ENCODE results near the gene CLEC2D. TPM values are rescaled to one million over a fixed set of nuclear protein-coding genes. Genes with fewer than 3 reads are reported as not detected.

Gene CLEC2D
- total RNA-seq, 1 donor from 2014 or later, result 18.9 TPM

DNA sequence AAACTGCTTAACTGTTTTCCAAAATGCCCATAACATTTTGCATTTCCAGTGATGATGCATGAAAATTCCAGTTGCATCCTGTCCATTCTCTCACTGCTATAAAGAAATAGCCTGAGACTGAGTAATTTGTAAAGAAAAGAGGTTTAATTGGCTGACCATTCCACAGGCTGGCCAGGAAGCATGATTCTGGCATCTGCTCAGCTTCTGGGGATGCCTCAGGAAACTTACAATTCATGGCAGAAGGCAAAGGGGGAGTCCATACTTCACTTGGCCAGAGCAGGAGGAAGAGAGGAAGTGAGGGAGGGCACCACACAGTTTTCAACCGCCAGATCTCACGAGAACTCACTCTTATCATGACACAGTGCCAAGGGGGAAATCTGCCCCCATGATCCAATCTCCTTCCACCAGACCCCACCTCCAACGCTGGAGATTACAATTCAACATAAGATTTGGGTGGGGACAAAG lies 18.2 kb upstream of the CLEC2D start:
- peak overlapping the region; percentile 62 for H3K4me3 Mint-ChIP-seq (ENCODE audit: unreplicated experiment)
- peaks cover 20% of the 10 kb centered on the region for H3K36me3 Mint-ChIP-seq (ENCODE audit: low read depth, unreplicated experiment)
- peaks cover 58% of the 10 kb centered on the region for H3K4me1 Mint-ChIP-seq (ENCODE audit: unreplicated experiment)
- H3K9me3 Mint-ChIP-seq (ENCODE audit: unreplicated experiment), result no peaks in the 10 kb centered on the region
- H3K27ac Mint-ChIP-seq (ENCODE audit: unreplicated experiment), result peak overlapping the region; percentile 88
- TF ChIP-seq, protein P1, sequence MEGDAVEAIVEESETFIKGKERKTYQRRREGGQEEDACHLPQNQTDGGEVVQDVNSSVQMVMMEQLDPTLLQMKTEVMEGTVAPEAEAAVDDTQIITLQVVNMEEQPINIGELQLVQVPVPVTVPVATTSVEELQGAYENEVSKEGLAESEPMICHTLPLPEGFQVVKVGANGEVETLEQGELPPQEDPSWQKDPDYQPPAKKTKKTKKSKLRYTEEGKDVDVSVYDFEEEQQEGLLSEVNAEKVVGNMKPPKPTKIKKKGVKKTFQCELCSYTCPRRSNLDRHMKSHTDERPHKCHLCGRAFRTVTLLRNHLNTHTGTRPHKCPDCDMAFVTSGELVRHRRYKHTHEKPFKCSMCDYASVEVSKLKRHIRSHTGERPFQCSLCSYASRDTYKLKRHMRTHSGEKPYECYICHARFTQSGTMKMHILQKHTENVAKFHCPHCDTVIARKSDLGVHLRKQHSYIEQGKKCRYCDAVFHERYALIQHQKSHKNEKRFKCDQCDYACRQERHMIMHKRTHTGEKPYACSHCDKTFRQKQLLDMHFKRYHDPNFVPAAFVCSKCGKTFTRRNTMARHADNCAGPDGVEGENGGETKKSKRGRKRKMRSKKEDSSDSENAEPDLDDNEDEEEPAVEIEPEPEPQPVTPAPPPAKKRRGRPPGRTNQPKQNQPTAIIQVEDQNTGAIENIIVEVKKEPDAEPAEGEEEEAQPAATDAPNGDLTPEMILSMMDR (IDR thresholded peaks at IDR 0.05; ENCODE audit: unreplicated experiment), result no peak
- no peak for DNase-seq (ENCODE audit: low spot score)
- peaks cover 7% of the 10 kb centered on the region for H3K27me3 Mint-ChIP-seq (ENCODE audit: unreplicated experiment)

DNA sequence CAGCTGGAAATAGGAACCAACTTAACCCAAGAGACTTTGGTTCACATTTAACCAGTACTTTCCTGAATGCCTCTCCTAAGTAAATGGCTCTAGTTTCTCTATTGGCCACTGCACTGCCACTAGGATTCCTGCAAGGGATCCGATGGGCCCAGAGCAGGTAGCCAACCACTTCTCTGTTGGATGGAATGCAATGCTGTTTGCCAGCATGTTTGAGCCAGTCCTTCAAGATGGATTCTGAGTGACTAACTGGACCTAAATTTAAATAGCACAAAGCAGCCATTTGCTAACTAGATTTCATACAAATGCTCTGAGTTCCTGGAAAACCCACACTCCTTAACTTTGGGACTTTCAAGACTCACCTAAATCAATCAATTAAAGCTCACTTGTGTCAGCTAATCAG lies 9.5 kb upstream of the CLEC2D start:
- TF ChIP-seq, protein P1 (IDR thresholded peaks at IDR 0.05; ENCODE audit: unreplicated experiment), result no peak
- Mint-ChIP-seq H3K27ac (ENCODE audit: unreplicated experiment) (no peak overlapping the region), H3K4me3 (ENCODE audit: unreplicated experiment) (no peak overlapping the region), H3K9me3 (ENCODE audit: unreplicated experiment) (no peaks in the 10 kb centered on the region), H3K27me3 (ENCODE audit: unreplicated experiment) (no peaks in the 10 kb centered on the region), H3K4me1 (ENCODE audit: unreplicated experiment) (peaks cover under 1% of the 10 kb centered on the region), H3K36me3 (ENCODE audit: low read depth, unreplicated experiment) (peaks cover 61% of the 10 kb centered on the region)
- DNase-seq (ENCODE audit: low spot score), result no peak

DNA sequence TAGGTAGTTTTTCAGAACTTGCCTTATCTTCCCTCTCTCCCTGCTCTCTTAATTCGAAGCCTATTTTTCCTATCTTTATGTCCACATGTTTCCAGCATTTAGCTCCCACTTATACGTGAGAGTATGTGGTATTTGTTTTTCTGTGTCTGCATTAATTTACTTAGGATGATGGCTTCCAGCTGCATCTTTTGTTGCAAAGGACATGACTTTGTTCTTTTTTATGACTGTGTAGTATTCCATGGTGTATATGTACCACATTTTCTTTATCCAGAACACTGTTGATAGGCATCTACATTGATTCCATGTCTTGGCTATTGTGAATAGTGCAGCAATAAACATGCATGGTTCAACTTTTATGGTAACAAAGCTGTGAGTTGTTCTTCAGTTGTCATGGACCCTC lies 7.8 kb upstream of the CLEC2D start:
- Mint-ChIP-seq H3K27me3 (ENCODE audit: unreplicated experiment) (no peaks in the 10 kb centered on the region), H3K9me3 (ENCODE audit: unreplicated experiment) (no peaks in the 10 kb centered on the region), H3K4me1 (ENCODE audit: unreplicated experiment) (no peaks in the 10 kb centered on the region), H3K27ac (ENCODE audit: unreplicated experiment) (no peak overlapping the region), H3K36me3 (ENCODE audit: low read depth, unreplicated experiment) (peaks cover 63% of the 10 kb centered on the region), H3K4me3 (ENCODE audit: unreplicated experiment) (peak overlapping the region; percentile 63)
- TF ChIP-seq, protein P1 (IDR thresholded peaks at IDR 0.05; ENCODE audit: unreplicated experiment), result no peak
- no peak for DNase-seq (ENCODE audit: low spot score)

DNA sequence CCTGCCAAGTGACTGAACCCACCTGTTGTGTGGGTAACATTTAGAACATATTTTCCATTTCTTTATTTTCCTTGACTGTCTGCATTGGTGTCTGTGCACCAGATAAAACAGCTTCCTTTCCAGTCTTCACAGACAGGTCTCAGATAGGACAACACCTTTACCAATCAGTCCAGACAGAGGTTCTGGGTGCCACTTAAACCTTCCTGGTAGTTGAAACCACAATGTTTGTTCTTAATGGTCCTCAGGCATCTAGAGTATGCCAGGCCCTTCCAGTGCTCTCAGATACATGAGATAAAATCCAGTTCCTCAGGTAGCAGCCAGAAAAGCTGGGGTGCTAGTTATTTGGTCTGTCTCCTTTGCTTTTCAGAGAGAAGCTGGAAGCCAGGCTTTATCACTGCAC lies 7.0 kb upstream of the CLEC2D start:
- Mint-ChIP-seq H3K4me3 (ENCODE audit: unreplicated experiment) (no peak overlapping the region), H3K4me1 (ENCODE audit: unreplicated experiment) (no peaks in the 10 kb centered on the region), H3K9me3 (ENCODE audit: unreplicated experiment) (no peaks in the 10 kb centered on the region), H3K27me3 (ENCODE audit: unreplicated experiment) (no peaks in the 10 kb centered on the region), H3K36me3 (ENCODE audit: low read depth, unreplicated experiment) (peaks cover 66% of the 10 kb centered on the region), H3K27ac (ENCODE audit: unreplicated experiment) (no peak overlapping the region)
- TF ChIP-seq, protein P1 (IDR thresholded peaks at IDR 0.05; ENCODE audit: unreplicated experiment), result no peak
- no peak for DNase-seq (ENCODE audit: low spot score)

DNA sequence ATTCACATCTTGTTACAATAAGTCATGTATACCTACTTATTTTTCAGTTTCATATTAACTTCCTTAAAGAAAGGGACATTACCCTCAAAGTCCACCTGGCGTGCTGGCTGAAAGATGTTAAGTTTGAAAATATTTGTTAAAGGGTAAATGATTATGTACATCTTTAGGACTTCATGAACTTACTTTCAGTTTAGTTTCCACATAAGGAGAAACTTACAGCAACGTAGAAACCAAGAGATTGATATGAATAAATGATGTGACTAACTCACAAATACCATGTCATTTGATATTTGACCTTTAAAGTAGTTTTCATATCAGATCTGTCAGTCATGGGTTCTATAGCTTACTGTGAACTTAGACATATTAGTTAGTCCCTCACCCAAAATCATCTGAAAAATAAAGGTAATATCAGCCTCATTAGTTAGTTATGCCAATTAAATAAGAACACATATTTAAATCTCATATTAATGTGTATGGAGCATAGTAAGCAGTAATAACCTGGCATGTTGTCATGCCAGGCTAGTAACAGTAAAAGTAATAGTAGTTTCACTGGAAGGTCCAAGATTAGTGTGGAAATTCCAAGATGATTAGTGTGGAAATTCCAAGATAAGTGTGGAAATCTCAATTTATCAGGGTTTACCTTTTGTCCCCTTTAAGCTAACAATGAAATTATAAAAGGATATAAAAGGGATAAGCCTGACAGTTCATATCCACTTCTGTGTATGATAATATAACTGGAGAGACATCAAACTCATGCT lies 1.9 kb upstream of the CLEC2D start:
- no peak for DNase-seq (ENCODE audit: low spot score)
- H3K4me1 Mint-ChIP-seq (ENCODE audit: unreplicated experiment), result no peaks in the 10 kb centered on the region
- no peaks in the 10 kb centered on the region for H3K27me3 Mint-ChIP-seq (ENCODE audit: unreplicated experiment)
- H3K36me3 Mint-ChIP-seq (ENCODE audit: low read depth, unreplicated experiment), result peaks cover 51% of the 10 kb centered on the region
- no peaks in the 10 kb centered on the region for H3K9me3 Mint-ChIP-seq (ENCODE audit: unreplicated experiment)
- H3K4me3 Mint-ChIP-seq (ENCODE audit: unreplicated experiment), result no peak overlapping the region
- TF ChIP-seq, protein P1 (IDR thresholded peaks at IDR 0.05; ENCODE audit: unreplicated experiment), result no peak
- no peak overlapping the region for H3K27ac Mint-ChIP-seq (ENCODE audit: unreplicated experiment)
